ENCODE results near the gene POLN.

DNA sequence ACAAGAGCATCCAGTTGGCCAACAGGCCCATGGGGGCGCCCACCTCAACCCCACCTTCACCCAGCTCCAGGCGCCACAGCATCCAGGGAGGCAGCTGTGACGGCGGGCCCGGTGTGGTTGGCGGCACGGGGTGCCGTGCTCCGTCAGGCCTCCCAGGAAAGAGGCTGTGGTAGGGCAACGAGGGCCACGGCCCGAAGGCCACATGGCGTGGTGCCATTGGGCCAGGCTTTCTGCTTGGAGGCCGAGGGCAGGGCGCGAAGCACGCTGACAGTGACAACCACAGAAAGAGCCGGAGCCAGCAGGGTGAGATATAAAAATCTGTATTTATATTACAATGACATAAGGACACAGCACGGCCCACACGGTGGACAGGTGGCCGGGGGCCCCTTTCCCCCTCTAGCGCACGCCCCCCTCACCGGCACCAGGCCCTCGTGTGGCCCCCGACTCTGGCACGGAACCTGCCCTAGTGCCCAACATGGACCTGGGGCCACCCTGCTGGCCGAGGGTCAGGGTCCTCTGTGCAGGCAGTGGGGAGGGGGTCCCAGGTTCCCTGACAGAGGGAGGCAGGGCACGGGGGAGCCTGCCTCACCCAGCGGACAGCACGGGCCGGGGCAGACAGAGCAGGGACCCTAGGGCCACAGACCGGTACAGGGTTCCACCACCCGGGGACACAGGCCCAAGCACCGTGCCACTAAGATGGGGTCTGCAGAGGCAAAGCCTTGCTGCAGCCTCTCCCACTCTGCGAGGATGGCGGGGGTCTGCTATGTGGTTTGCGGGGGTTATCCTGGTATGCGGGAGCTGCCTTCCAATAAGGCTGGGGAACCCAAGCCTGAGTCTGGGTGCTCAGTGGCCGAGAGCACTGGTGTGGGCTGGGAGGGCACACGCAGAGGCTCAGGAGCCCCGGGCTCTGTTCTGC, 5.5 kb upstream of the POLN start:
- TF ChIP-seq, protein P1, sequence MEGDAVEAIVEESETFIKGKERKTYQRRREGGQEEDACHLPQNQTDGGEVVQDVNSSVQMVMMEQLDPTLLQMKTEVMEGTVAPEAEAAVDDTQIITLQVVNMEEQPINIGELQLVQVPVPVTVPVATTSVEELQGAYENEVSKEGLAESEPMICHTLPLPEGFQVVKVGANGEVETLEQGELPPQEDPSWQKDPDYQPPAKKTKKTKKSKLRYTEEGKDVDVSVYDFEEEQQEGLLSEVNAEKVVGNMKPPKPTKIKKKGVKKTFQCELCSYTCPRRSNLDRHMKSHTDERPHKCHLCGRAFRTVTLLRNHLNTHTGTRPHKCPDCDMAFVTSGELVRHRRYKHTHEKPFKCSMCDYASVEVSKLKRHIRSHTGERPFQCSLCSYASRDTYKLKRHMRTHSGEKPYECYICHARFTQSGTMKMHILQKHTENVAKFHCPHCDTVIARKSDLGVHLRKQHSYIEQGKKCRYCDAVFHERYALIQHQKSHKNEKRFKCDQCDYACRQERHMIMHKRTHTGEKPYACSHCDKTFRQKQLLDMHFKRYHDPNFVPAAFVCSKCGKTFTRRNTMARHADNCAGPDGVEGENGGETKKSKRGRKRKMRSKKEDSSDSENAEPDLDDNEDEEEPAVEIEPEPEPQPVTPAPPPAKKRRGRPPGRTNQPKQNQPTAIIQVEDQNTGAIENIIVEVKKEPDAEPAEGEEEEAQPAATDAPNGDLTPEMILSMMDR (IDR thresholded peaks at IDR 0.05; ENCODE audit: low read length) = no peak
- no peak for TF ChIP-seq EZH2 (IDR thresholded peaks at IDR 0.05; ENCODE audit: borderline replicate concordance, low read length)
